ENCODE measurements around the gene KLHL15. TPM values are rescaled to one million over a fixed set of nuclear protein-coding genes. Genes with fewer than 3 reads are reported as not detected.

Gene KLHL15
- total and polyA plus RNA-seq, 2 donors (not counting 3 experiments of a cell fraction or from before 2014, with no cell fraction given), result 1.4 to 3.6 TPM

GRCh38 chrX:23999671-24000070, 27.3 kb downstream of the KLHL15 start:
- Histone ChIP-seq H3K27me3 (ENCODE audit: control insufficient read depth in 2 of 2, insufficient read depth in 2 of 2, low read length in 2 of 2) (no peaks in the 10 kb centered on the region), H4K20me1 (replicated peaks; ENCODE audit: control insufficient read depth, extremely low read depth, insufficient read depth, low read length) (no peaks in the 10 kb centered on the region), H3K9me1 (replicated peaks; ENCODE audit: control insufficient read depth, extremely low read depth, insufficient read depth, low read length) (no peaks in the 10 kb centered on the region), H3K9me3 (replicated peaks; ENCODE audit: control insufficient read depth, insufficient read depth, low read length) (no peaks in the 10 kb centered on the region), H3K36me3 (ENCODE audit: control insufficient read depth in 2 of 2, extremely low read depth in 1 of 2, insufficient read depth in 2 of 2, low read length in 2 of 2) (no peaks in the 10 kb centered on the region), H3K27ac (ENCODE audit: insufficient read depth, low read depth, low read length) (no peak overlapping the region), H3K79me2 (ENCODE audit: control insufficient read depth, insufficient read depth, low read length) (no peaks in the 10 kb centered on the region), H2AFZ (ENCODE audit: low read depth, low read length) (no peak overlapping the region), H3K4me1 (ENCODE audit: control insufficient read depth, extremely low read depth, insufficient read depth, low read length) (no peaks in the 10 kb centered on the region), H3K4me2 (ENCODE audit: insufficient read depth, low read length) (no peak overlapping the region), H3K4me3 (replicated peaks in 1 of 3; ENCODE audit: insufficient read depth in 1 of 3, low read depth in 1 of 3, low read length in 3 of 3) (no peak overlapping the region), H3K9ac (replicated peaks; ENCODE audit: extremely low read depth, insufficient read depth, low read length) (no peak overlapping the region)
- TF ChIP-seq CTCF (IDR thresholded peaks at IDR 0.05; ENCODE audit: extremely low read depth in 1 of 2, insufficient read depth in 1 of 2, low read depth in 1 of 2, low read length in 2 of 2) (no peak), POLR2AphosphoS5 (IDR thresholded peaks at IDR 0.05; ENCODE audit: insufficient read depth, low read depth, low read length) (no peak), FOS (IDR thresholded peaks at IDR 0.05; ENCODE audit: borderline replicate concordance, insufficient read depth, low read length) (no peak), EZH2 (IDR thresholded peaks at IDR 0.05; ENCODE audit: borderline replicate concordance, low read depth, low read length, severe bottlenecking) (no peak), MAX (IDR thresholded peaks at IDR 0.05; ENCODE audit: insufficient read depth, insufficient read length) (no peak), POLR2A (IDR thresholded peaks at IDR 0.05; ENCODE audit: low read depth, low read length) (no peak), MYC (IDR thresholded peaks at IDR 0.05; ENCODE audit: low read depth, low read length) (no peak), JUN (IDR thresholded peaks at IDR 0.05; ENCODE audit: borderline replicate concordance, insufficient read depth, insufficient read length, low read depth) (no peak), GATA2 (IDR thresholded peaks at IDR 0.05; ENCODE audit: insufficient read depth, insufficient read length, low read depth, low read length) (no peak)
- FAIRE-seq (no peak), DNase-seq (ENCODE audit: low read depth, low spot score) (no peak)
- ChIA-PET CTCF (no interaction called here), POLR2A (no interaction called here)
- intact Hi-C loops (cut with micrococcal nuclease) (no loop called here), dilution Hi-C loops (cut with MboI; ENCODE audit: extremely low pct_ligation_motif_present, low sequenced_read_pairs) (no loop called here)
- BruUV-seq (replicated peaks), result no TSS peak
